Heart right ventricle (tissue), 16 donors: ENCODE measurements around the gene CASQ2. TPM values are rescaled to one million over a fixed set of nuclear protein-coding genes. Genes with fewer than 3 reads are reported as not detected.

Experiments
- ATAC-seq, 8 donors: fragments of 200-7000 bp; cut with Tn5 transposase; one replicate each; pipeline ENCODE4 v1.9.1; 2020; ENCODE audit warnings: mild to moderate bottlenecking in 8 of 8, moderate library complexity in 8 of 8, moderate number of reproducible peaks in 1 of 8
- DNase-seq, 2 donors: peaks; one replicate each; pipeline ENCODE4 v3.0.0-alpha.2; 2020
- H3K27ac ChIP-seq, 10 donors: fragments of 200-600 bp; sonication (generic) in 2 of 10; one replicate each; pipeline versions ENCODE4 v1.5.0 to v1.8.0; 2020 to 2022; ENCODE audit warnings: mild to moderate bottlenecking in 3 of 10
- H3K27me3 ChIP-seq, 7 donors: fragments of 200-600 bp; one replicate each; pipeline ENCODE4 v1.8.0; 2021 to 2022; ENCODE audit warnings: mild to moderate bottlenecking in 2 of 7
- H3K36me3 ChIP-seq, 9 donors: fragments of 200-600 bp; sonication (generic) in 1 of 9; one replicate each; pipeline versions ENCODE4 v1.5.0 to v1.8.0; 2020 to 2022; ENCODE audit warnings: mild to moderate bottlenecking in 2 of 9
- H3K4me1 ChIP-seq, 9 donors: fragments of 200-600 bp; sonication (generic) in 1 of 9; one replicate each; pipeline versions ENCODE4 v1.5.0 to v1.8.0; 2020 to 2022; ENCODE audit warnings: mild to moderate bottlenecking in 4 of 9
- H3K4me3 ChIP-seq, 10 donors: fragments of 200-600 bp; sonication (generic) in 2 of 10; one replicate each; pipeline versions ENCODE4 v1.5.0 to v1.8.0; 2020 to 2022; ENCODE audit warnings: mild to moderate bottlenecking in 7 of 10, moderate library complexity in 2 of 10
- H3K9me3 ChIP-seq, 11 donors: fragments of 200-600 bp in 10 of 11; sonication (generic) in 2 of 11; one replicate each; pipeline versions ENCODE4 v1.5.0 to v1.8.0; 2013 to 2022; ENCODE audit warnings: mild to moderate bottlenecking in 2 of 11, control low read depth in 1 of 11, moderate library complexity in 1 of 11
- CTCF ChIP-seq, 9 donors: fragments of 200-600 bp; sonication (generic) in 2 of 9; IDR thresholded peaks; one replicate each; pipeline versions ENCODE4 v1.5.0 to v1.8.0; 2021 to 2022; ENCODE audit warnings: antibody characterized with exemption in 9 of 9, mild to moderate bottlenecking in 5 of 9, moderate library complexity in 1 of 9
- WGBS, 2 donors: extraction: QIAGEN DNeasy Blood & Tissue Kit; methylation state at CpG; one replicate each; pipeline ENCODE4 v1.1.7; 2013; ENCODE audit warnings: inconsistent platforms in 1 of 2; 5-methylcytosine and 5-hydroxymethylcytosine counted together
- intact Hi-C, 10 donors: fragments of 100-400 bp; cut with DNase I; formaldehyde crosslinking; loops; one replicate each; pipeline versions ENCODE4 v1.11.1 to v1.14.2; 2022
- polyA plus RNA-seq, 2 donors: library from polyadenylated mRNA; stranded (reverse); fragments of 200-250 nt; gene quantifications; one replicate each; pipeline ENCODE4 v1.2.3, GENCODE V29; 2013
- total RNA-seq, 10 donors: library from RNA; stranded (reverse); fragmentation: NEBNext Ultra II Directional in 3 of 10; extraction: Animal tissue kit (Norgen Biotek cat#: 25700) in 3 of 10; gene quantifications; one replicate each; pipeline versions ENCODE4 v1.2.1 to v1.2.4, GENCODE V29; 2021 to 2023
- donor health status: Arrhythmogenic right ventricular cardiomyopathy.
- donor health status: ischemic (EF 13 %, LVEDD 7.1; RV severe dilation, severe dysfunction).
- donor health status: healthy with polysubstance abuse.
- donor health status: DM: no; HTN: yes; CAD: no.
- donor health status: DM: no; HTN: no; CAD: no.
- donor health status: ischemic (EF 25% LVEDD 6.9; RV normal size, moderate dysfunction).
- donor health status: ischemic (EF 25% LVEDD 5.7; RV mildly dilated, moderate dysfunction).
- donor health status: healthy.
- donor health status: DM: yes; HTN: yes; CAD: no.
- donor health status: Ischemic cardiomyopathy.
- donor health status: ischemic (EF 35%, LVEDD 5.7; RV mildly dilated, moderate dysfunction).
- donor health status: nonischemic (EF 11% LVEDD 7.7; RV severe dilation, severe dysfunction).
- donor health status: DM: yes; HTN: yes; CAD: no.
- donor health status: PGD.
- donor health status: ischemic (EF 29% LVEDD 5.4; RV normal size, mild dysfunction).
- donor health status: nonischemic (EF 23%, LVEDD 6.1; RV moderate dilation, normal function).

Gene CASQ2
- total and polyA plus RNA-seq, 12 donors = 443 to 1,698 (median 1,186) TPM

GRCh38 chr1:115682792-115683191 lies 85.7 kb downstream of the CASQ2 start:
- H3K27ac ChIP-seq = no peak overlapping the region
- DNase-seq (no peak), ATAC-seq (no peak)
- H3K4me1 ChIP-seq = peaks cover 5 to 35% (median 22%) of the 10 kb centered on the region in 9 donors
- peaks cover 0 to 53% (median 21%) of the 10 kb centered on the region in 9 donors for H3K36me3 ChIP-seq
- H3K4me3 ChIP-seq = no peak overlapping the region
- no peaks in the 10 kb centered on the region for H3K27me3 ChIP-seq
- TF ChIP-seq CTCF (IDR thresholded peaks at IDR 0.05) = no peak
- WGBS, 2 donors = 96 to 97% methylated on average over 4 of the region's 4 CpGs
- intact Hi-C loops = no loop called here
- H3K9me3 ChIP-seq = no peaks in the 10 kb centered on the region

- WGBS, 2 donors = 51 to 65% methylated on average over 5 of the region's 5 CpGs
- Histone ChIP-seq H3K27ac (peak overlapping the region in 8 of 10 donors; percentile 35 to 74 (median 58)), H3K36me3 (peaks cover 0 to 40% (median 20%) of the 10 kb centered on the region in 9 donors), H3K4me3 (no peak overlapping the region), H3K4me1 (peaks cover 5 to 51% (median 29%) of the 10 kb centered on the region in 9 donors), H3K9me3 (no peaks in the 10 kb centered on the region), H3K27me3 (no peaks in the 10 kb centered on the region)
- intact Hi-C loops = no loop called here
- ATAC-seq (peak in 7 of 8 donors; percentile 17 to 86 (median 66)), DNase-seq (no peak)
- no peak for TF ChIP-seq CTCF (IDR thresholded peaks at IDR 0.05)
Observed at GRCh38 chr1:115680730-115681111, 87.8 kb downstream of the CASQ2 start.

GRCh38 chr1:115679141-115679611 lies 89.3 kb downstream of the CASQ2 start:
- no peak for TF ChIP-seq CTCF (IDR thresholded peaks at IDR 0.05)

GRCh38 chr1:115678141-115678540 lies 90.4 kb downstream of the CASQ2 start:
- Histone ChIP-seq H3K36me3 (peaks cover 0 to 14% (median 3%) of the 10 kb centered on the region in 9 donors), H3K4me3 (no peak overlapping the region), H3K4me1 (peaks cover 5 to 56% (median 31%) of the 10 kb centered on the region in 9 donors), H3K9me3 (no peaks in the 10 kb centered on the region), H3K27me3 (no peaks in the 10 kb centered on the region), H3K27ac (no peak overlapping the region)
- intact Hi-C loops = no loop called here
- DNase-seq (no peak), ATAC-seq (no peak)
- WGBS, 2 donors = 83 to 84% methylated on average over 5 of the region's 5 CpGs
- TF ChIP-seq CTCF (IDR thresholded peaks at IDR 0.05) = no peak

More at GRCh38 chr1:115679141-115679611, 89.3 kb downstream of the CASQ2 start:
- Histone ChIP-seq H3K9me3 (no peaks in the 10 kb centered on the region), H3K4me1 (peaks cover 5 to 51% (median 29%) of the 10 kb centered on the region in 9 donors), H3K4me3 (no peak overlapping the region), H3K27me3 (no peaks in the 10 kb centered on the region), H3K36me3 (peaks cover 0 to 24% (median 6%) of the 10 kb centered on the region in 9 donors), H3K27ac (peak overlapping the region in 7 of 10 donors; percentile 35 to 71 (median 47))
- WGBS, 2 donors = 65 to 71% methylated on average over 8 of the region's 8 CpGs
- ATAC-seq (peak; percentile 59 to 85 (median 76)), DNase-seq (peak; percentile 31 to 33)
- intact Hi-C loops = no loop called here
